HL-60 (cell line): ENCODE measurements around the gene MYH14.

ENCODE experiments used
- POLR2AphosphoS5 ChIP-seq: IDR thresholded peaks from 2 replicates; pipeline ENCODE4 v1.6.1; 2012; ENCODE audit warnings: low read depth
- REST ChIP-seq: IDR thresholded peaks from 2 replicates; pipeline ENCODE4 v1.6.1; 2012; ENCODE audit warnings: low read depth; ENCODE audit not compliant: insufficient replicate concordance
- TF ChIP-seq, protein P1 (sequence below): IDR thresholded peaks from one replicate; pipeline ENCODE4 v1.5.1; 2011; ENCODE audit warnings: low read length, control low read depth, inconsistent platforms; ENCODE audit not compliant: insufficient read depth

DNA sequence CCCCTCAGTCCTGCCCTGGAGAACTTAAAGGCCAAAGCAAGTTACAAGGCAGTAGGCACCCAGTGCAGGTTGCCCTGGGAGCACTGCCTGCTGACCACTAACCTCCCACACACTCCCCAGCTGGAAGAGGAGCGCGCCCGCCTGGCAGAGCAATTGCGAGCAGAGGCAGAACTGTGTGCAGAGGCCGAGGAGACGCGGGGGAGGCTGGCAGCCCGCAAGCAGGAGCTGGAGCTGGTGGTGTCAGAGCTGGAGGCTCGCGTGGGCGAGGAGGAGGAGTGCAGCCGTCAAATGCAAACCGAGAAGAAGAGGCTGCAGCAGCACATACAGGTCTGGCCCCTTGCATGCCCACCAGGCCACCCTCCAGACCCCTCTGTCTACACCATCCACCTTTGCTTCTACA, 64.6 kb downstream of the MYH14 start:
- no peak for TF ChIP-seq REST
- no peak for TF ChIP-seq POLR2AphosphoS5
- TF ChIP-seq, protein P1, sequence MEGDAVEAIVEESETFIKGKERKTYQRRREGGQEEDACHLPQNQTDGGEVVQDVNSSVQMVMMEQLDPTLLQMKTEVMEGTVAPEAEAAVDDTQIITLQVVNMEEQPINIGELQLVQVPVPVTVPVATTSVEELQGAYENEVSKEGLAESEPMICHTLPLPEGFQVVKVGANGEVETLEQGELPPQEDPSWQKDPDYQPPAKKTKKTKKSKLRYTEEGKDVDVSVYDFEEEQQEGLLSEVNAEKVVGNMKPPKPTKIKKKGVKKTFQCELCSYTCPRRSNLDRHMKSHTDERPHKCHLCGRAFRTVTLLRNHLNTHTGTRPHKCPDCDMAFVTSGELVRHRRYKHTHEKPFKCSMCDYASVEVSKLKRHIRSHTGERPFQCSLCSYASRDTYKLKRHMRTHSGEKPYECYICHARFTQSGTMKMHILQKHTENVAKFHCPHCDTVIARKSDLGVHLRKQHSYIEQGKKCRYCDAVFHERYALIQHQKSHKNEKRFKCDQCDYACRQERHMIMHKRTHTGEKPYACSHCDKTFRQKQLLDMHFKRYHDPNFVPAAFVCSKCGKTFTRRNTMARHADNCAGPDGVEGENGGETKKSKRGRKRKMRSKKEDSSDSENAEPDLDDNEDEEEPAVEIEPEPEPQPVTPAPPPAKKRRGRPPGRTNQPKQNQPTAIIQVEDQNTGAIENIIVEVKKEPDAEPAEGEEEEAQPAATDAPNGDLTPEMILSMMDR = no peak
